H9 (cell line): ENCODE results near the gene CHN2. TPM values are rescaled to one million over a fixed set of nuclear protein-coding genes. Genes with fewer than 3 reads are reported as not detected.

ENCODE experiments used
- DNase-seq: peaks from one replicate; pipeline ENCODE4 v3.0.0-alpha.2; 2017
- H2AFZ ChIP-seq: one replicate; pipeline ENCODE4 v1.6.1; 2013; ENCODE audit warnings: mild to moderate bottlenecking, low read length, control low read depth, moderate library complexity
- H2AK5ac ChIP-seq: 2 replicates; pipeline ENCODE4 v1.6.1; 2013; ENCODE audit warnings: low read length, control low read depth, mixed read lengths; ENCODE audit not compliant: insufficient read length
- H2BK120ac ChIP-seq: one replicate; pipeline ENCODE4 v1.6.1; 2013; ENCODE audit warnings: low read depth, mild to moderate bottlenecking, low read length, control low read depth, inconsistent platforms; ENCODE audit not compliant: poor library complexity, severe bottlenecking
- H2BK12ac ChIP-seq: 2 replicates; pipeline ENCODE4 v1.6.1; 2013; ENCODE audit warnings: low read length, control low read depth, mixed read lengths, low read depth; ENCODE audit not compliant: insufficient read length
- H2BK15ac ChIP-seq: 2 replicates; pipeline ENCODE4 v1.6.1; 2013; ENCODE audit warnings: low read depth, low read length, control low read depth
- H2BK20ac ChIP-seq: one replicate; pipeline ENCODE4 v1.6.1; 2013; ENCODE audit warnings: low read depth, mild to moderate bottlenecking, low read length, control low read depth, inconsistent platforms; ENCODE audit not compliant: poor library complexity, severe bottlenecking
- H2BK5ac ChIP-seq: 2 replicates; pipeline ENCODE4 v1.6.1; 2013; ENCODE audit warnings: low read length, control low read depth, mixed read lengths; ENCODE audit not compliant: insufficient read length
- H3K14ac ChIP-seq: 2 replicates; pipeline ENCODE4 v1.6.1; 2013; ENCODE audit warnings: low read length, control low read depth; ENCODE audit not compliant: insufficient read depth
- H3K18ac ChIP-seq: 2 replicates; pipeline ENCODE4 v1.6.1; 2013; ENCODE audit warnings: low read depth, mild to moderate bottlenecking, mixed read lengths, low read length, control low read depth; ENCODE audit not compliant: insufficient read length
- H3K23ac ChIP-seq: 2 replicates; pipeline ENCODE4 v1.6.1; 2013; ENCODE audit warnings: low read length, control low read depth, mixed read lengths, low read depth; ENCODE audit not compliant: insufficient read length
- H3K23me2 ChIP-seq: 2 replicates; pipeline ENCODE4 v1.6.1; 2013; ENCODE audit warnings: low read depth, mild to moderate bottlenecking, mixed read lengths, low read length, control low read depth; ENCODE audit not compliant: insufficient read length, poor library complexity, severe bottlenecking
- H3K27ac ChIP-seq: 2 replicates; pipeline ENCODE4 v1.5.1; 2013; ENCODE audit warnings: low read length, control low read depth, mixed read lengths, low read depth; ENCODE audit not compliant: insufficient read length
- H3K27me3 ChIP-seq: 2 replicates; pipeline ENCODE4 v1.6.1; 2013; ENCODE audit warnings: low read length, control low read depth, inconsistent platforms; ENCODE audit not compliant: insufficient read depth
- H3K4ac ChIP-seq: 2 replicates; pipeline ENCODE4 v1.6.1; 2013; ENCODE audit warnings: low read depth, mild to moderate bottlenecking, control low read depth, inconsistent platforms, low read length, moderate library complexity
- H3K4me1 ChIP-seq: 2 replicates; pipeline ENCODE4 v1.6.1; 2013; ENCODE audit warnings: low read length, control low read depth, inconsistent platforms; ENCODE audit not compliant: insufficient read depth
- H3K4me2 ChIP-seq: 2 replicates; pipeline ENCODE4 v1.6.1; 2013; ENCODE audit warnings: low read length, control low read depth, mixed read lengths; ENCODE audit not compliant: insufficient read length, insufficient read depth
- H3K56ac ChIP-seq: 2 replicates; pipeline ENCODE4 v1.6.1; 2013; ENCODE audit warnings: low read depth, mild to moderate bottlenecking, mixed read lengths, low read length, control low read depth; ENCODE audit not compliant: insufficient read length
- H3K79me1 ChIP-seq: 2 replicates; pipeline ENCODE4 v1.6.1; 2013; ENCODE audit warnings: low read depth, mild to moderate bottlenecking, moderate library complexity, low read length, control low read depth, inconsistent platforms; ENCODE audit not compliant: insufficient read depth, poor library complexity, severe bottlenecking
- H3K79me2 ChIP-seq: 2 replicates; pipeline ENCODE4 v1.6.1; 2013; ENCODE audit warnings: low read length, control low read depth, inconsistent platforms; ENCODE audit not compliant: insufficient read depth
- H3K9ac ChIP-seq: 2 replicates; pipeline ENCODE4 v1.6.1; 2013; ENCODE audit warnings: low read length, control low read depth, mixed read lengths; ENCODE audit not compliant: insufficient read length; ENCODE audit errors: extremely low read depth
- H3K9me3 ChIP-seq: one replicate; pipeline ENCODE4 v1.6.1; 2013; ENCODE audit warnings: low read depth, low read length, inconsistent platforms; ENCODE audit not compliant: control insufficient read depth
- H3T11ph ChIP-seq: one replicate; pipeline ENCODE4 v1.6.1; 2013; ENCODE audit warnings: mild to moderate bottlenecking, low read length, control low read depth, inconsistent platforms
- H4K20me1 ChIP-seq: one replicate; pipeline ENCODE4 v1.6.1; 2013; ENCODE audit not compliant: control insufficient read depth, insufficient read length, insufficient read depth
- H4K5ac ChIP-seq: 2 replicates; pipeline ENCODE4 v1.6.1; 2013; ENCODE audit warnings: low read depth, mild to moderate bottlenecking, mixed read lengths, low read length, control low read depth; ENCODE audit not compliant: insufficient read length
- H4K8ac ChIP-seq: replicated peaks from 2 replicates; pipeline ENCODE4 v1.6.1; 2013; ENCODE audit warnings: low read length, control low read depth, mixed read lengths, low read depth; ENCODE audit not compliant: insufficient read length
- H4K91ac ChIP-seq: 2 replicates; pipeline ENCODE4 v1.6.1; 2013; ENCODE audit warnings: low read depth, mild to moderate bottlenecking, moderate library complexity, mixed read lengths, low read length, control low read depth; ENCODE audit not compliant: insufficient read length
- H3K27ac Mint-ChIP-seq, 3 experiments: 2 replicates in 2 of 3; 3 replicates in 1 of 3; pipeline ENCODE4 v1.8.0; 2020 to 2021; ENCODE audit warnings: mixed read lengths in 3 of 3, mild to moderate bottlenecking in 1 of 3, moderate library complexity in 1 of 3
- H3K27me3 Mint-ChIP-seq: 2 replicates; pipeline ENCODE4 v1.8.0; 2021; ENCODE audit warnings: low read depth, mild to moderate bottlenecking, moderate library complexity, mixed read lengths
- H3K36me3 Mint-ChIP-seq, 3 experiments: 2 replicates in 2 of 3; 3 replicates in 1 of 3; pipeline ENCODE4 v1.8.0; 2020 to 2021; ENCODE audit warnings: low read depth in 3 of 3, mixed read lengths in 3 of 3; ENCODE audit not compliant: insufficient read depth in 1 of 3
- H3K4me1 Mint-ChIP-seq, 2 experiments: 2 replicates each; pipeline ENCODE4 v1.8.0; 2020; ENCODE audit warnings: mixed read lengths in 2 of 2
- H3K4me3 Mint-ChIP-seq, 2 experiments: 2 replicates in 1 of 2; 3 replicates in 1 of 2; pipeline ENCODE4 v1.8.0; 2020 to 2021; ENCODE audit warnings: mild to moderate bottlenecking in 2 of 2, mixed read lengths in 2 of 2, moderate library complexity in 1 of 2
- H3K9me3 Mint-ChIP-seq, 2 experiments: 2 replicates in 1 of 2; 3 replicates in 1 of 2; pipeline ENCODE4 v1.8.0; 2020; ENCODE audit warnings: mild to moderate bottlenecking in 2 of 2, mixed read lengths in 2 of 2, moderate library complexity in 1 of 2
- CTCF ChIP-seq: fragments of 200-600 bp; sonication (generic); conservative IDR thresholded peaks from 3 replicates; pipeline ENCODE4 v1.8.0; 2021; ENCODE audit warnings: antibody characterized with exemption, mild to moderate bottlenecking
- WGBS: extraction: QIAGEN DNeasy Blood & Tissue Kit; methylation state at CpG from one replicate; pipeline ENCODE4 v1.1.7; 2013; ENCODE audit warnings: missing lambda C conversion rate, low lambda C conversion rate, mixed read lengths; ENCODE audit not compliant: insufficient read length; ENCODE audit errors: extremely low coverage; 5-methylcytosine and 5-hydroxymethylcytosine counted together
- total RNA-seq: library from RNA; stranded (reverse); gene quantifications from 2 replicates; pipeline ENCODE4 v1.2.1, GENCODE V29; 2021

CHN2 gene
- total RNA-seq, 1 experiment from 2014 or later: 3.3 TPM

- no peak overlapping the region for H2BK20ac ChIP-seq
- H3K4me2 ChIP-seq: no peak overlapping the region
- no peak overlapping the region for H2BK12ac ChIP-seq
- H2AK5ac ChIP-seq: no peak overlapping the region
- H3K4me1 ChIP-seq: no peaks in the 10 kb centered on the region
- H2BK15ac ChIP-seq: no peak overlapping the region
- no peak overlapping the region for H3T11ph ChIP-seq
- H3K79me2 ChIP-seq: no peaks in the 10 kb centered on the region
- no peak overlapping the region for H2BK5ac ChIP-seq
- no peaks in the 10 kb centered on the region for H3K36me3 Mint-ChIP-seq
- H3K9me3 Mint-ChIP-seq: no peaks in the 10 kb centered on the region
- H3K27me3 ChIP-seq: no peaks in the 10 kb centered on the region
- no peak for DNase-seq
- no CpG with 5 or more reads among the region's 3 CpGs for WGBS
- no peak overlapping the region for H3K23ac ChIP-seq
- H3K4me1 Mint-ChIP-seq: peaks cover 26 to 39% of the 10 kb centered on the region in 2 experiments
- H3K9ac ChIP-seq: no peak overlapping the region
- H3K27ac ChIP-seq: no peak overlapping the region
- no peaks in the 10 kb centered on the region for H3K79me1 ChIP-seq
- no peaks in the 10 kb centered on the region for H3K27me3 Mint-ChIP-seq
- H2BK120ac ChIP-seq: no peak overlapping the region
- H3K56ac ChIP-seq: no peak overlapping the region
- no peak for TF ChIP-seq CTCF
- no peak overlapping the region for H2AFZ ChIP-seq
- H4K91ac ChIP-seq: no peak overlapping the region
- H3K23me2 ChIP-seq: no peaks in the 10 kb centered on the region
- no peaks in the 10 kb centered on the region for H4K20me1 ChIP-seq
- no peaks in the 10 kb centered on the region for H3K9me3 ChIP-seq
- H3K14ac ChIP-seq: no peak overlapping the region
- no peak overlapping the region for H3K4ac ChIP-seq
- H3K27ac Mint-ChIP-seq: no peak overlapping the region
- no peak overlapping the region for H4K8ac ChIP-seq
- no peak overlapping the region for H3K4me3 Mint-ChIP-seq
- no peak overlapping the region for H3K18ac ChIP-seq
- no peak overlapping the region for H4K5ac ChIP-seq
Observed at GRCh38 chr7:29484280-29484679, 289.7 kb downstream of the CHN2 start.
